OCI-LY7 (cell line): ENCODE results near the gene CBLN1. TPM values are rescaled to one million over a fixed set of nuclear protein-coding genes. Genes with fewer than 3 reads are reported as not detected.

ENCODE experiments used
- BruUV-seq: library from RNA; stranded (reverse); fragments of 400-500 nt; replicated peaks from 2 replicates; lab custom pipeline; 2021; lab: Mats Ljungman, UMichigan
- CTCF ChIA-PET: fragments of 300-600 bp; sonication (Branson Sonifier 250); formaldehyde crosslinking; loops from one replicate; lab custom pipeline; 2022; ENCODE audit warnings: antibody characterized with exemption; ENCODE audit not compliant: unreplicated experiment; lab: Charles Lee
- POLR2A ChIA-PET: fragments of 300-600 bp; sonication (Branson Sonifier 250); formaldehyde crosslinking; loops from one replicate; lab custom pipeline; 2022; ENCODE audit warnings: antibody characterized with exemption; lab: Charles Lee
- DNase-seq: peaks from one replicate; pipeline ENCODE4 v3.0.0-alpha.2; 2015; ENCODE audit warnings: low spot score
- H2AFZ ChIP-seq: fragments of 200-600 bp; sonication (generic), shearing (Covaris generic); 2 replicates; pipeline ENCODE4 v1.6.1; 2014; ENCODE audit warnings: mild to moderate bottlenecking, antibody characterized with exemption, low read length, moderate library complexity
- H3K27ac ChIP-seq: fragments of 200-600 bp; sonication (generic); 2 replicates; pipeline ENCODE4 v1.5.1; 2014; ENCODE audit warnings: mixed run types, low read depth, mild to moderate bottlenecking, moderate library complexity, low read length, inconsistent platforms; ENCODE audit not compliant: poor library complexity, severe bottlenecking
- H3K36me3 ChIP-seq: fragments of 200-600 bp; sonication (generic); 2 replicates; pipeline ENCODE4 v1.6.1; 2014; ENCODE audit warnings: mild to moderate bottlenecking, antibody characterized with exemption, low read length, moderate library complexity, mixed read lengths; ENCODE audit not compliant: insufficient read depth
- H3K4me1 ChIP-seq: fragments of 200-600 bp; sonication (generic); 2 replicates; pipeline ENCODE4 v1.5.1; 2014; ENCODE audit warnings: mild to moderate bottlenecking, low read length; ENCODE audit not compliant: insufficient read depth, poor library complexity, severe bottlenecking
- H3K4me2 ChIP-seq: fragments of 200-600 bp; sonication (generic); 2 replicates; pipeline ENCODE4 v1.6.1; 2014; ENCODE audit warnings: mild to moderate bottlenecking, low read length
- H3K4me3 ChIP-seq: fragments of 200-600 bp; sonication (generic); 2 replicates; pipeline ENCODE4 v1.5.1; 2014; ENCODE audit warnings: mild to moderate bottlenecking, low read depth, low read length; ENCODE audit not compliant: poor library complexity, severe bottlenecking
- H3K79me2 ChIP-seq: fragments of 200-600 bp; sonication (generic); 2 replicates; pipeline ENCODE4 v1.6.1; 2016; ENCODE audit warnings: low read depth, mild to moderate bottlenecking, low read length, moderate library complexity, mixed read lengths; ENCODE audit not compliant: insufficient read depth
- H3K9me2 ChIP-seq: fragments of 200-600 bp; sonication (generic); 2 replicates; pipeline ENCODE4 v1.6.1; 2016; ENCODE audit warnings: mild to moderate bottlenecking, low read length, mixed read lengths; ENCODE audit not compliant: insufficient read depth
- H3K9me3 ChIP-seq: fragments of 200-600 bp; sonication (generic); 2 replicates; pipeline ENCODE4 v1.6.1; 2014; ENCODE audit warnings: mild to moderate bottlenecking, mixed run types, low read length, mixed read lengths
- H4K20me1 ChIP-seq: fragments of 200-600 bp; sonication (generic); 2 replicates; pipeline ENCODE4 v1.6.1; 2014; ENCODE audit warnings: mild to moderate bottlenecking, antibody characterized with exemption, low read length, moderate library complexity, mixed read lengths; ENCODE audit not compliant: insufficient read depth
- EZH2phosphoT487 ChIP-seq: fragments of 200-600 bp; sonication (generic); IDR thresholded peaks from 2 replicates; pipeline ENCODE4 v1.6.1; 2018; ENCODE audit warnings: low read depth, borderline replicate concordance, mild to moderate bottlenecking, mixed run types, antibody characterized with exemption, low read length, moderate library complexity, mixed read lengths
- intact Hi-C: fragments of 100-400 bp; cut with micrococcal nuclease; formaldehyde crosslinking; loops from one replicate; pipeline ENCODE4 v1.10.0; 2022; ENCODE audit not compliant: unreplicated experiment
- total RNA-seq, 2 experiments: library from RNA; depleted of rRNA in 1 of 2; stranded (reverse); fragments of >200 nt in 1 of 2; shearing (Covaris generic) in 1 of 2; gene quantifications; 2 replicates each; pipeline ENCODE4 v1.2.3, GENCODE V29; 2014 to 2022
- TF ChIP-seq, protein P1 (sequence below): fragments of 200-600 bp; sonication (generic); conservative IDR thresholded peaks from 2 replicates; pipeline ENCODE4 v1.5.1; 2014; ENCODE audit warnings: mild to moderate bottlenecking, antibody characterized with exemption, low read length, moderate library complexity, mixed read lengths

The CBLN1 gene
- total RNA-seq, 2 experiments from 2014 or later, result 1.4 to 2.9 TPM

DNA sequence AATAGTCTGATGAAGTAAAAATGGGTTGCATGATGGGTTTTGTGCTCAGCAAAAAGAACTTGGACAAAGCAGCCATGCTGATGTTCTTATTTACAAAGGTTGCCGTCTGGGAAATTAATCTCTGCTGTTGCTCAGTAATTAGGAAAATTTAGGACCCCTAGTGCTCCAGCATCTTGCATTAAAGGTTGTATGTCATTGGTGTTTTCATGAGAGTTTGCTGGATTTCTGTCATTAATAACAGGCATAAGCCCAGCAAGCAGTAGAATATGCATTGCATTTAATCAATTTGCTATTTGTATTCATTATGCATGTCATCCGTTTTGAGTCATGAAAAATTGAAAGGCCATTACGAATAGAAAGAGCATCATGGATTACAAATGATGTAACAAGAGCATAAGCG is 46.7 kb upstream of the CBLN1 start:
- no peaks in the 10 kb centered on the region for H3K79me2 ChIP-seq
- H3K4me2 ChIP-seq, result no peak overlapping the region
- no peaks in the 10 kb centered on the region for H3K9me3 ChIP-seq
- H3K4me1 ChIP-seq, result no peaks in the 10 kb centered on the region
- H4K20me1 ChIP-seq, result no peaks in the 10 kb centered on the region
- H3K27ac ChIP-seq, result no peak overlapping the region
- no peak overlapping the region for H2AFZ ChIP-seq
- DNase-seq, result no peak
- CTCF ChIA-PET, result no interaction called here
- no TSS peak for BruUV-seq
- H3K36me3 ChIP-seq, result no peaks in the 10 kb centered on the region
- no peak overlapping the region for H3K4me3 ChIP-seq
- TF ChIP-seq, protein P1, sequence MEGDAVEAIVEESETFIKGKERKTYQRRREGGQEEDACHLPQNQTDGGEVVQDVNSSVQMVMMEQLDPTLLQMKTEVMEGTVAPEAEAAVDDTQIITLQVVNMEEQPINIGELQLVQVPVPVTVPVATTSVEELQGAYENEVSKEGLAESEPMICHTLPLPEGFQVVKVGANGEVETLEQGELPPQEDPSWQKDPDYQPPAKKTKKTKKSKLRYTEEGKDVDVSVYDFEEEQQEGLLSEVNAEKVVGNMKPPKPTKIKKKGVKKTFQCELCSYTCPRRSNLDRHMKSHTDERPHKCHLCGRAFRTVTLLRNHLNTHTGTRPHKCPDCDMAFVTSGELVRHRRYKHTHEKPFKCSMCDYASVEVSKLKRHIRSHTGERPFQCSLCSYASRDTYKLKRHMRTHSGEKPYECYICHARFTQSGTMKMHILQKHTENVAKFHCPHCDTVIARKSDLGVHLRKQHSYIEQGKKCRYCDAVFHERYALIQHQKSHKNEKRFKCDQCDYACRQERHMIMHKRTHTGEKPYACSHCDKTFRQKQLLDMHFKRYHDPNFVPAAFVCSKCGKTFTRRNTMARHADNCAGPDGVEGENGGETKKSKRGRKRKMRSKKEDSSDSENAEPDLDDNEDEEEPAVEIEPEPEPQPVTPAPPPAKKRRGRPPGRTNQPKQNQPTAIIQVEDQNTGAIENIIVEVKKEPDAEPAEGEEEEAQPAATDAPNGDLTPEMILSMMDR, result no peak
- no peak for TF ChIP-seq EZH2phosphoT487
- intact Hi-C loops, result no loop called here
- no peaks in the 10 kb centered on the region for H3K9me2 ChIP-seq
- POLR2A ChIA-PET, result no interaction called here

DNA sequence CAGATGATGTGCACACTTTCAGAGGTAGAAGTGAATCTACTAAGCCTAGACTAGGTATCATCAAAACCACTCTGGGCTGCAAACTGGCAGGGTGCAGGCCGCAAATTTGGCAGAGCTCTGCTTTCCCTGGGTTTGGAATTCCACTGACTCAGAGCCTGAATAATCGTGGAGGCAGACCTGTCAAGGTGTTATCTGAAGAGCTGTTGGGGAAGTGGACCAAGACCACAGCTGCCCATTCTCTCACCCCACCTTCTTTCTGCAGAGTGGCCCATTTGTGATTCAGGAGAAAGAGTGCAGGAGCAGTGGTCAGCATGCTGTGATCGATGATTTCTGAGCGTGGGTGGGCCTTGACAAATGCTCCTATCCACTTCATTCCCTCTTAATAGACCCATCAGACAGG is 45.8 kb upstream of the CBLN1 start:
- BruUV-seq, result no TSS peak
- Histone ChIP-seq H3K9me3 (no peaks in the 10 kb centered on the region), H3K4me2 (no peak overlapping the region), H3K9me2 (no peaks in the 10 kb centered on the region), H3K27ac (no peak overlapping the region), H3K79me2 (no peaks in the 10 kb centered on the region), H3K36me3 (no peaks in the 10 kb centered on the region), H3K4me1 (no peaks in the 10 kb centered on the region), H4K20me1 (no peaks in the 10 kb centered on the region), H3K4me3 (no peak overlapping the region), H2AFZ (no peak overlapping the region)
- CTCF ChIA-PET, result no interaction called here
- POLR2A ChIA-PET, result no interaction called here
- intact Hi-C loops, result no loop called here
- TF ChIP-seq, protein P1, result no peak
- TF ChIP-seq EZH2phosphoT487, result no peak
- no peak for DNase-seq

DNA sequence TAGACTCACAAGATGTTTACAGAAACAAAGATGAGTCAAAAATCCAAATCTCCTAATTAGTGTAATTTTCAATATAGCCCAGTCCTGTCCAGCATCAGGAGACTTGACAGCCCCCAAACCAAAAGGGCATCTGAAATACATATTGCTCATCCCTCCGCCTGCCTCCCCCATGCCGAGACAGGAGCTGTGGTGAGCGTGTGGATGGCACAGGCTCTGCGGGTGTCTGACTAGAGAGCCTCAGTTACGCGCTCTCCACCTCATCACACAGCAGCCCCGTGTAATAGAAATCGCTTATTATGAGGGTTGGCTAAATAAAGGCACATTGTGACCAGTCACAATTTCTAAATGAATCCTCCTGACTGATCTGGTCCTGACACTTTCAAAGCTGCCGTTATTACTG is 43.1 kb upstream of the CBLN1 start:
- Histone ChIP-seq H3K9me2 (no peaks in the 10 kb centered on the region), H3K4me3 (no peak overlapping the region), H3K9me3 (no peaks in the 10 kb centered on the region), H3K79me2 (no peaks in the 10 kb centered on the region), H4K20me1 (no peaks in the 10 kb centered on the region), H3K4me2 (no peak overlapping the region), H3K4me1 (no peaks in the 10 kb centered on the region), H3K36me3 (no peaks in the 10 kb centered on the region), H2AFZ (no peak overlapping the region), H3K27ac (no peak overlapping the region)
- CTCF ChIA-PET, result no interaction called here
- DNase-seq, result no peak
- intact Hi-C loops, result no loop called here
- no TSS peak for BruUV-seq
- TF ChIP-seq, protein P1, result no peak
- no peak for TF ChIP-seq EZH2phosphoT487
- POLR2A ChIA-PET, result no interaction called here
